Endothelial cell of umbilical vein (primary cell): ENCODE data around the gene PTPRD.

Experiments
- CTCF ChIP-seq, 2 donors: IDR thresholded peaks; 1 replicate in 1 of 2; 2 replicates in 1 of 2; pipeline ENCODE4 v1.5.1; 2011; ENCODE audit warnings: low read length in 2 of 2, mild to moderate bottlenecking in 2 of 2, moderate library complexity in 2 of 2, control low read depth in 1 of 2, inconsistent platforms in 1 of 2, low read depth in 1 of 2; ENCODE audit not compliant: insufficient read depth in 1 of 2; ENCODE audit errors: extremely low read depth in 1 of 2
- EZH2 ChIP-seq: IDR thresholded peaks from 2 replicates; pipeline ENCODE4 v1.6.1; 2012; ENCODE audit warnings: borderline replicate concordance, low read depth, mild to moderate bottlenecking, moderate library complexity, low read length, inconsistent platforms; ENCODE audit not compliant: severe bottlenecking
- FOS ChIP-seq: IDR thresholded peaks from 2 replicates; pipeline ENCODE4 v1.6.1; 2011; ENCODE audit warnings: mild to moderate bottlenecking, low read length, moderate library complexity, borderline replicate concordance; ENCODE audit not compliant: insufficient read depth
- JUN ChIP-seq: IDR thresholded peaks from 2 replicates; pipeline ENCODE4 v1.6.1; 2011; ENCODE audit warnings: borderline replicate concordance, low read depth; ENCODE audit not compliant: insufficient read length, insufficient read depth
- MAX ChIP-seq: IDR thresholded peaks from 2 replicates; pipeline ENCODE4 v1.6.1; 2011; ENCODE audit not compliant: insufficient read depth, insufficient read length
- MYC ChIP-seq: IDR thresholded peaks from one replicate; pipeline ENCODE4 v1.6.1; 2011; ENCODE audit warnings: mild to moderate bottlenecking, low read depth, low read length
- POLR2A ChIP-seq: IDR thresholded peaks from 2 replicates; pipeline ENCODE4 v1.6.1; 2012; ENCODE audit warnings: low read depth, mild to moderate bottlenecking, control low read depth, low read length
- POLR2AphosphoS5 ChIP-seq: IDR thresholded peaks from 2 replicates; pipeline ENCODE4 v1.6.1; 2012; ENCODE audit warnings: low read depth, mild to moderate bottlenecking, control low read depth, low read length, moderate library complexity; ENCODE audit not compliant: insufficient read depth

- no peak for TF ChIP-seq POLR2A
- TF ChIP-seq CTCF (IDR thresholded peaks at IDR 0.05; ENCODE audit: extremely low read depth in 1 of 2, insufficient read depth in 1 of 2, low read depth in 1 of 2, low read length in 2 of 2) = no peak
- no peak for TF ChIP-seq POLR2AphosphoS5
- no peak for TF ChIP-seq EZH2
- no peak for TF ChIP-seq MAX
- no peak for TF ChIP-seq MYC
- TF ChIP-seq JUN = no peak
- no peak for TF ChIP-seq FOS
Measured at GRCh38 chr9:8684978-8685708, 1927.7 kb downstream of the PTPRD start.
